ENCODE measurements around the gene MTX1. TPM values are rescaled to one million over a fixed set of nuclear protein-coding genes. Genes with fewer than 3 reads are reported as not detected.

The MTX1 gene
- total and polyA plus RNA-seq, 9 of the 15 experiments (the other 6 are each of a cell fraction or from before 2014, with no cell fraction given) = 29.1 to 98.4 (median 66.9) TPM

DNA sequence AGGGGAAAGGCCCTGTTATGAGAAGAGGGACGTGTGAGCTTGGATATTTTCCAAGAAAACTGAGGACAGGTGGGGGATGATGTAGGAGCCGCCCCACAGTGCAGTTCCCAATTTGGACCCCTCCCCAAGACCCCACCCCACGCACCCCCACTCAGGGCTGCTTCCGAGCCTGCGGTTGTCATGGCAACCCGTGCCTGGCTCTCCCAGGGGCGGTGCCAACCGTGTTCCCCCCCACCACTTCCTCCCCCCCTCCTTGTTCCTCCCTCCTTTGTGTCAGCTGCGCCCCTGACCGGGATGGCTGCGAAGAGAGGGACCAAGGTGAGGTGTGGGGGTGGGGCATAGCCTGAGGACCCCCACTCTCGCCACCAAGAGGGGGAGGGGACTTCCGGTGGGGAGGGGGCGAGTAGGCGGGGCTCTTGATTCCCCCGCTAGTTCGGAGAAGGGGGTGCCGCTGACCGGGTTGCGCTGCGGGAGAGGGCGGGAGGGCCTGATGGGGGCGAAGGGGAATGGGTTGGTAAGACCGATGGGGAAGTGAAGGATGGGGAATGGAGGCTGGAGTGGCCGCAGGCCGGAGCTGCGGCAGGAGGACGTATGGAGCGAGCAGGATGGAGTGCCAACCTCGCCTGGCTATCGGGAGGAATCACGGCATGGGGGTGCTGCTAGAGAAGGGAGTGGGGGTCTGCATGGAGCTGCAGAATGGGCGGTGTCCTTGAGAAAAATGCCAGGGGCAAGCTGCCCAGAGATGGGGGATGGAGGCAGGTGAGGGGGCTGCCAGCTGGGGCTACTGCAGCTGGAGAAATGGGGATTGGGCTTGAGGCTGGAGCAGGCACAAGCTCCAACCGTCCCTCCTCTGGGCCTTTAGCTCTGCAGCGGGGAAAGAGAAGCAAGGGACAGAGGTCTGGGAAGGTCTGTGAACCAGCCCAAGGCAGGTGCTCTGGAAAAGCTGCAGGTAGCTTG, 33.9 kb upstream of the MTX1 start (continued):
- TF ChIP-seq RFX1 (IDR thresholded peaks at IDR 0.05) = peak; percentile 88
- 0 out of 2 replicates have a peak, but pooled peaks have one; percentile 49 for TF ChIP-seq NFIC (IDR thresholded peaks at IDR 0.05)

- no peak overlapping the region for H3K27ac ChIP-seq (ENCODE audit: extremely low read depth, low read depth, low read length)
- ATAC-seq (no peak), DNase-seq (ENCODE audit: extremely low read depth in 1 of 4, low spot score in 3 of 4) (no peak), FAIRE-seq (no peak)
- POLR2A ChIA-PET = interaction anchor here (0.6 to 1.2 kb wide), 5 partner anchors 8 to 86 kb away, joined by 3 to 4 read pairs (median 4); no protein-coding TSS in a partner anchor
- no peak overlapping the region for H2AFZ ChIP-seq (ENCODE audit: low read depth, low read length)
- 52% methylated on average over 12 of the region's 12 CpGs for WGBS (ENCODE audit: insufficient coverage, low coverage, missing lambda C conversion rate)
- in situ Hi-C loops (cut with MboI) (no loop called here), intact Hi-C loops (cut with micrococcal nuclease) (no loop called here)
- peaks cover 21 to 63% of the 10 kb centered on the region in 2 experiments; a peak in 4 of 5 replicates for H3K4me1 ChIP-seq (replicated peaks in 1 of 2; ENCODE audit: control insufficient read depth in 2 of 2, insufficient read depth in 2 of 2, low read length in 2 of 2)
- H3K27me3 ChIP-seq (ENCODE audit: control insufficient read depth in 2 of 2, insufficient read depth in 2 of 2, low read length in 2 of 2) = no peaks in the 10 kb centered on the region
- no peaks in the 10 kb centered on the region for H4K20me1 ChIP-seq (replicated peaks; ENCODE audit: control insufficient read depth, insufficient read depth, low read length)
- no peaks in the 10 kb centered on the region for H3K9me1 ChIP-seq (ENCODE audit: control insufficient read depth, insufficient read depth, low read length)
- peaks cover 18% of the 10 kb centered on the region for H3K36me3 ChIP-seq (ENCODE audit: control insufficient read depth, insufficient read depth, low read length)
- H3K9me3 ChIP-seq (replicated peaks; ENCODE audit: control insufficient read depth, insufficient read depth, low read depth, low read length) = no peaks in the 10 kb centered on the region
- no peak overlapping the region for H3K4me2 ChIP-seq (ENCODE audit: insufficient read depth, low read length)
- H3K9ac ChIP-seq (ENCODE audit: insufficient read depth in 1 of 2, low read depth in 2 of 2, low read length in 2 of 2) = peak overlapping the region in 1 of 2 experiments; percentile 69; a peak in 2 of 4 replicates
- H3K79me2 ChIP-seq (ENCODE audit: control insufficient read depth, insufficient read depth, low read length) = peaks cover 15% of the 10 kb centered on the region
- H3K4me3 ChIP-seq = no peak overlapping the region
- CTCF ChIA-PET (ENCODE audit: low intra/inter-chr PET ratio) = interaction anchor here (1.2 to 2.3 kb wide), 2 partner anchors 51 to 416 kb away, joined by 4 to 17 read pairs; no protein-coding TSS in a partner anchor
- BruUV-seq (replicated peaks) = no TSS peak
- TF ChIP-seq, protein P1, sequence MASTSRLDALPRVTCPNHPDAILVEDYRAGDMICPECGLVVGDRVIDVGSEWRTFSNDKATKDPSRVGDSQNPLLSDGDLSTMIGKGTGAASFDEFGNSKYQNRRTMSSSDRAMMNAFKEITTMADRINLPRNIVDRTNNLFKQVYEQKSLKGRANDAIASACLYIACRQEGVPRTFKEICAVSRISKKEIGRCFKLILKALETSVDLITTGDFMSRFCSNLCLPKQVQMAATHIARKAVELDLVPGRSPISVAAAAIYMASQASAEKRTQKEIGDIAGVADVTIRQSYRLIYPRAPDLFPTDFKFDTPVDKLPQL (IDR thresholded peaks at IDR 0.05; ENCODE audit: extremely low read depth, insufficient read length) = no peak
- TF ChIP-seq CCAR2 (IDR thresholded peaks at IDR 0.05; ENCODE audit: low read depth, low read length) (no peak), EP400 (IDR thresholded peaks at IDR 0.05) (no peak), HES1 (IDR thresholded peaks at IDR 0.05; ENCODE audit: low read depth) (no peak), ZNF224 (CRISPR knock-in tag; IDR thresholded peaks at IDR 0.05) (no peak), ZNF318 (IDR thresholded peaks at IDR 0.05; ENCODE audit: borderline replicate concordance in 1 of 2, low read depth in 1 of 2) (no peak)
Observed at GRCh38 chr1:155175281-155175926, 33.1 kb upstream of the MTX1 start.

Measured in K562 (cell line).